Activated naive CD4-positive, alpha-beta T cell treated with anti-CD3 and anti-CD28 coated beads, Interleukin-2, amount 50 U/mL, for 24 hours (primary cell): Measurements from ENCODE around the gene PDCD4.
"Not testable (repeated sequence)": the region's sequence is repeated elsewhere in the genome, so short reads cannot be mapped to it uniquely, and the experiment has no call there.

ENCODE experiments used
- H3K27ac Mint-ChIP-seq: one replicate; pipeline ENCODE4 v1.8.0; 2021; ENCODE audit warnings: mild to moderate bottlenecking, mixed read lengths
- H3K27me3 Mint-ChIP-seq: one replicate; pipeline ENCODE4 v1.8.0; 2021; ENCODE audit warnings: mixed read lengths
- H3K36me3 Mint-ChIP-seq: one replicate; pipeline ENCODE4 v1.8.0; 2021; ENCODE audit warnings: mixed read lengths
- H3K4me1 Mint-ChIP-seq: one replicate; pipeline ENCODE4 v1.8.0; 2021; ENCODE audit warnings: mixed read lengths
- H3K4me3 Mint-ChIP-seq: one replicate; pipeline ENCODE4 v1.8.0; 2021; ENCODE audit warnings: mild to moderate bottlenecking, mixed read lengths
- H3K9me3 Mint-ChIP-seq: one replicate; pipeline ENCODE4 v1.8.0; 2021; ENCODE audit warnings: mixed read lengths

PDCD4 gene

GRCh38 chr10:110915035-110915434, 43.3 kb downstream of the PDCD4 start:
- Mint-ChIP-seq H3K4me1 (peaks cover 52% of the 10 kb centered on the region), H3K36me3 (peaks cover 2% of the 10 kb centered on the region), H3K4me3 (no peak overlapping the region), H3K27me3 (no peaks in the 10 kb centered on the region), H3K27ac (peak overlapping the region; percentile 43), H3K9me3 (no peaks in the 10 kb centered on the region)

DNA sequence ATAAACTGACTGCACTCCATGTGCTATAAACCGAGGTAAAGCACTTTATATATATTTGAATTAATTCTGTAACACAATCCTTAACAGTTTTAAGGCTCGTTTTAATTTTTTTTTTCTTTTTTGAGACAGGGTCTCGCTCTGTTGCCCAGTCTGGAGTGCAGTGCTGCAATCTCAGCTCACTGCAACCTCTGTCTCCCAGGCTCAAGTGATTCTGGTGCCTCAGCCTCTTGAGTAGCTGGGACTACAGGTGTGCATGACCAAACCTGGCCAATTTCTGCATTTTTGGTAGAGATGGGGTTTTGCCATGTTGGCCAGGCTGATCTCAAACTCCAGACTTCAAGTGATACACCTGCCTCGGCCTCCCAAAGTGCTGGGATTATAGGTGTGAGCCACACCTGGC, 43.9 kb downstream of the PDCD4 start:
- H3K9me3 Mint-ChIP-seq, H3K4me3 Mint-ChIP-seq, H3K36me3 Mint-ChIP-seq, H3K27me3 Mint-ChIP-seq: not testable (repeated sequence)
- H3K27ac Mint-ChIP-seq = peak overlapping the region; percentile 43
- peaks cover 51% of the 10 kb centered on the region for H3K4me1 Mint-ChIP-seq

DNA sequence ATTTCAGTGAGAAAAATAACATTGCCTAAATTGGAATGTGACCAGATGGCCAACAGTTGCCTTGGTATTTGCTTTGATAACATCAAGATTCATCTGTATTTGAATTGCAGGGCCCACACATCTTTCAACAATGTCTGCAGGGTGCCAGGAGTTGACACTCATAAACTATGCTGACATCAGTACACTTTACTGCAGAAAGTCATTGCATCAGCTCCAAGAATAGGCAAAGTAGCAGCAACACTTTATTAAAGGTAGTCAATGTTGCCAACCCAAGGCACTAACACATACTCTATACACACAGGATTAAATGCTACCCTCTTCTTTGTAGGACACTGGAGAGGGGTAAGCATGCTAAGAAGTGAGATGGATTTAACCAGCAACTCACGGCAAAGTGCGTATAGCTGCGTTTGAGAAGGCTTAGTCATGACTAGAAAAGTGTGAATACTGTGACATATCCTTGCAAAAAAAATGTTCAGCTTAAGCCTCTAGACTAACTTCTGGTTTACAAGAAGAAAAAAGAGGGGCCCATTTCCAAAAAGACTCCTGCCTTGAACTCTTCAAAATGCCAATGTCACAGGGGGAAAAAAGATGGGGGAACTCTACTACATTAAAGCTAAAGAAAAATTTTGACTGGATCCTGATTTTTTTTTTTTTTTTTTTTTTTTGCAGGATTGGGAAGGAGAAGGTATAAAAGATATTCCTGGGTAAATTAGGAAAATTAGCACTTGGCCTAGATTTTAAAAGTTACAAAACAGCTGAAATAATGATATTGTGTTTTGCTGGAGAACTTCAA, 45.0 kb downstream of the PDCD4 start:
- H3K4me3 Mint-ChIP-seq = peak overlapping the region; percentile 94
- H3K4me1 Mint-ChIP-seq = peaks cover 57% of the 10 kb centered on the region
- no peaks in the 10 kb centered on the region for H3K9me3 Mint-ChIP-seq
- no peaks in the 10 kb centered on the region for H3K27me3 Mint-ChIP-seq
- H3K27ac Mint-ChIP-seq = no peak overlapping the region
- H3K36me3 Mint-ChIP-seq = no peaks in the 10 kb centered on the region

DNA sequence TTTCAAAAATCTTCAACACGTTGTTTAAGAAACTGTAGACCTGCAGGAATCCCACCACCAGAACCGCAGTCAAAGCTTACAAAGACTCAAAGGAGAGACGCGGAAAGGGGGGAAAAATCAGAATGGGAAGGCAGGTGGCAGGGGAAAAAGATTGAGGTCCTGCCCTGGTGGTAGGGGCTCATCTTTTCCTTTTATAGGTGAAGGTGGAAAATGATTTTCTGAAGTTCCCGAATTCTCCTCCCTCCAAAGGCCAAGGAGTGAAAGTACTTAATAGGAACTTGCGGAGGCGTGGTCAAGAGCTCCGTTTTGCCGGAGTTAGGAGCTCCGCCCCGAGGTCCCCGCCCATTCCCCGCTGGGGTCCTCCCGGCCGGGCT, 46.5 kb downstream of the PDCD4 start:
- Mint-ChIP-seq H3K4me3 (peak overlapping the region; percentile 94), H3K27ac (peak overlapping the region; percentile 92), H3K9me3 (no peaks in the 10 kb centered on the region), H3K4me1 (peaks cover 61% of the 10 kb centered on the region), H3K36me3 (no peaks in the 10 kb centered on the region), H3K27me3 (no peaks in the 10 kb centered on the region)

DNA sequence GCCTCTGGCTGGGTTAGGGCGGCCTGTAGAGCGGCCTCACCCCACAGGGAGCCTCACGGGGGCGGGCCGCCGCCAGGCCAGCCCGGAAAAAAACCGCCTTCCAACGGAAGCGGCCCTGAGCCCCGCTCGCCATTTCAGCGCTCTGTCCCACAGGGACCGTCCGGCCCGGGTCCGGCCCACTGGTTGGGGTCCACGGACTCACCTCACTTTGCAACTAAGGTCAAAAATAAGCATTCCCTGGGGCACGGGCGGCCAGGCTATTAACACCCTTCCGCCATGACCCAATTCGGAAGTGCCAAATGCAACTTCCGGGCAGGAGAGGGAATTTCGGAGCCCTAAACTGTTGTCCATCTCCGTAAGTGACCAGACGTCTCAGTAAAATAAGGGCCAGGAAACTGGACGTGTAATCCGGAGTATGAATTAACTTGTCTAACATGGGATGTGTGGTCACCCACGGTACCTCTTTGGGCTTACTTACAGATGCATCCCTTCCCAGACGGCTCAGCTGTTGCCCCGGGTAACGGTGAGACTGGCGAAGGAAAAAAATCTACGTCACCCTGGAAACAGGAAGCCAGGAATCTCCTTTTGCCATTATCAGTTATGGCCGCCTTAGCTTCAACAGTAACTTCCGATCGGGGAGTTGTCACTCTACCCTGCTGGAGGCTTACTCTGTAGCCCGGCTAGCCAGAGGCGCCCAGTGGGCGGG, 47.1 kb downstream of the PDCD4 start, which contains the start of gene BBIP1:
Gene BBIP1, minus strand, starts transcription at position 538 of the 706 bp plus-strand sequence. CDS start 1,023 bp downstream, outside the sequence.
- H3K4me1 Mint-ChIP-seq = peaks cover 67% of the 10 kb centered on the region
- no peaks in the 10 kb centered on the region for H3K9me3 Mint-ChIP-seq
- H3K27ac Mint-ChIP-seq = peak within 1 kb of the TSS; percentile 98
- no peaks in the 10 kb centered on the region for H3K36me3 Mint-ChIP-seq
- H3K4me3 Mint-ChIP-seq = peak within 1 kb of the TSS; percentile 99
- H3K27me3 Mint-ChIP-seq = no peaks in the 10 kb centered on the region

- Mint-ChIP-seq H3K36me3 (no peaks in the 10 kb centered on the region), H3K4me1 (peaks cover 67% of the 10 kb centered on the region), H3K27me3 (no peaks in the 10 kb centered on the region), H3K4me3 (peak within 1 kb of the TSS; percentile 99), H3K27ac (peak within 1 kb of the TSS; percentile 98), H3K9me3 (no peaks in the 10 kb centered on the region)
Measured at GRCh38 chr10:110919349-110919931, 47.7 kb downstream of the PDCD4 start, which contains the start of gene SHOC2. Gene SHOC2 (plus strand): TSS chr10:110919604. CDS start chr10:110964359, 44,755 bp downstream.

DNA sequence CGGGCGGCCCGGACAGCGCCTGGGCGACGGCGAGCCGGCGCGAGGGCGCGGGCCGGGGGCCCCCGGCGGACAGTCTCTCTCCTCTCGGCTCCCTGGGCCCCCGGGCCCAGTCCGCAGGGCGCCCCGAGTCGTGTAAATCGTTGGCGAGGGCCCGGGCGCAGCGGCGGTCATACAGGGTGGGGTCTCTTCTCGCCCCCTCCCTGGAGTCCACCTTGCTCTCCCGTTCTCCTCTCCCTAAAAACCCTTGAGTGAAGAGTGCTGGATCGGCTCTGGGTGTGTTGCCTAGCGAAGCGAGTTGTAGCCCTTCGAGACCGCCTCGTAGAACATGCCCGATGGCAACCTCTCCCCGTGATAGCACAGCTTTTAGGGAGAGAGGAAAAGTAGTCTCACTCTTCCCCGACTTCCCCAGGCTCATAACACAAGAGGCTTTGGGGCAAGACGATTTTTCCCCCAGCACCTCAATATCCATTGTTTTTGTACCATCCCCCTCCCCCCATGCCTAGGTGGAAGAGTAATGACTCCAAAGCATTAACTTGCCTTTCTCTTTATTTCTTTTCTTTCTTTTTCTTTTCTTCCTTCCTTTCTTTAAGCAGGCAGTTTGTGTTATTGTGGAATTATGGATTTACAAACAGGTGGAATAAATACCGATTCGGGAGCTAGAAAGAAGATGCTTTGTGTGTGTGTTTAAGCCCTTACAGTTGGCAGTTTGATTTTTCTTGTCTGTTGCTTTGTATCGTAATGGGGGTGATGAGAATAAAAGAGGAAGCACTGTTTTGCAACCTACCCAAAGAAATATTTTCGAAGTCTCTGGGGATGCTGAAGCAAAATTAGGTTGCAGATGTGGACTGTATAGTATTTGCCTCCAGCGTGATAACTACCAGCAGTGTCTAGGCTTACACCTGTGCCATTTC, 48.5 kb downstream of the PDCD4 start:
- H3K36me3 Mint-ChIP-seq = no peaks in the 10 kb centered on the region
- peak overlapping the region; percentile 99 for H3K4me3 Mint-ChIP-seq
- H3K4me1 Mint-ChIP-seq = peaks cover 66% of the 10 kb centered on the region
- H3K9me3 Mint-ChIP-seq = no peaks in the 10 kb centered on the region
- H3K27me3 Mint-ChIP-seq = no peaks in the 10 kb centered on the region
- peak overlapping the region; percentile 93 for H3K27ac Mint-ChIP-seq

DNA sequence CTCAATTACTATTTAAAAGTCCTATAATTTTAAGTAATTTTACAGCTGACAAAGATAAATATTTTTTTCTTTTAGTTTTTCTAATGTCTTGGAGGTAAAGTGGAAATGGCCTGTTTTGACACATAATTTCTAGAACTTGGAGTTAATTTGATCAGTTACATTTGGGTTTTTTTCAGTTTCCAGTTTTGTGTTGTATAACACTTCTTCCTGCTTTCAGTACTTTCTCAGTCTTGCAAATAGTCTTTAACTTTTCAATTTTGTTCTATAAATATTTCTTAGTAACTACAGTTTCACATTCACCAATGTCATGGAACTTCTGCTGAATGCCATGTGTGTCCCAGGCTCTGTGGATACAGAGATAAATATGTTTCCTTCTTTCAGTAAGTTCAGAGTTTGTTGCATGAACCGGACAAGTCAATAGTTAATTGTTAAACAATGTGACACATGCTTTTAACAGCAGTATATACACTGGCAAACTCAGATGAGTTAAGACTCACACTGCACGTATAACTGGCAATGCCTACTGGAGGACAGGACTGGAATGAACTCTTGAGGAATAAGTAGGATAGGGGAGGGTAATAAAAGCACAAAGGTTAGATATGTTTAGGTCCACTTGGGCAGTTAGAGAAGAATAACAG, 52.2 kb downstream of the PDCD4 start:
- H3K27ac Mint-ChIP-seq = peak overlapping the region; percentile 4
- H3K4me1 Mint-ChIP-seq = peaks cover 65% of the 10 kb centered on the region
- H3K9me3 Mint-ChIP-seq = no peaks in the 10 kb centered on the region
- H3K4me3 Mint-ChIP-seq = peak overlapping the region; percentile 41
- H3K36me3 Mint-ChIP-seq = no peaks in the 10 kb centered on the region
- no peaks in the 10 kb centered on the region for H3K27me3 Mint-ChIP-seq

- no peak overlapping the region for H3K4me3 Mint-ChIP-seq
Measured at GRCh38 chr10:110927461-110927860, 55.7 kb downstream of the PDCD4 start.

DNA sequence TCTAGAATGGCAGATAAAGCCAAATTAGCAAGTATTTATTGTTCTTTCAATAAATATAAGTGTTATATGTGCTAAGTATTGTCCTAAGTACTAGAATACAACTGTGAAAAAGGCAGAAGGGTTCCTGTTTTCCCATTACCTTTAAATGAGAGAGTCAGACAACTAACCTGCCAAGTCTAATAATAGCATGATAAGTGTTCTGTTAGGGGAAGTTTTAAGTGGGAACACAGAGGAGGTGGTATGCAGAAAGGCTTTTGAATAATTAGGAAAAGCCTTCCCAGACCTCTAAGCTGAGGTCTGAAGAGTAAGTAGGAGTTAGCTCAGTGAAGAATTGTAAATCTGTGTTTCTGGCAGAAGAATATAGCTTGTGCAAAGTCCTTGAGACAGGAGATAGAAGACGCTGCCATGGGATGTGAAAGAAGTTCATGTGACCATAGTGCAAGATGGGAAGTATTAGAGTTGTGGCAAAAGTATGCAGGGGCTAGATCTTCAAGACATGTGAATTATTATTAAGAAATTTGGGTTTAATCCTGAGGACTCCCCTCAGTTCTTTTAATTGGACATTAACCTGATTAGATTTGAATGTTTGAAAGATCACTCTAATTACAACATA, 60.1 kb downstream of the PDCD4 start:
- H3K9me3 Mint-ChIP-seq = no peaks in the 10 kb centered on the region
- H3K27ac Mint-ChIP-seq = no peak overlapping the region
- H3K4me3 Mint-ChIP-seq = no peak overlapping the region
- H3K4me1 Mint-ChIP-seq = peaks cover 24% of the 10 kb centered on the region
- peaks cover 6% of the 10 kb centered on the region for H3K36me3 Mint-ChIP-seq
- H3K27me3 Mint-ChIP-seq = no peaks in the 10 kb centered on the region

More at GRCh38 chr10:110927461-110927860, 55.7 kb downstream of the PDCD4 start:
- Mint-ChIP-seq H3K9me3 (no peaks in the 10 kb centered on the region), H3K27ac (no peak overlapping the region), H3K4me1 (peaks cover 44% of the 10 kb centered on the region), H3K36me3 (no peaks in the 10 kb centered on the region), H3K27me3 (no peaks in the 10 kb centered on the region)

DNA sequence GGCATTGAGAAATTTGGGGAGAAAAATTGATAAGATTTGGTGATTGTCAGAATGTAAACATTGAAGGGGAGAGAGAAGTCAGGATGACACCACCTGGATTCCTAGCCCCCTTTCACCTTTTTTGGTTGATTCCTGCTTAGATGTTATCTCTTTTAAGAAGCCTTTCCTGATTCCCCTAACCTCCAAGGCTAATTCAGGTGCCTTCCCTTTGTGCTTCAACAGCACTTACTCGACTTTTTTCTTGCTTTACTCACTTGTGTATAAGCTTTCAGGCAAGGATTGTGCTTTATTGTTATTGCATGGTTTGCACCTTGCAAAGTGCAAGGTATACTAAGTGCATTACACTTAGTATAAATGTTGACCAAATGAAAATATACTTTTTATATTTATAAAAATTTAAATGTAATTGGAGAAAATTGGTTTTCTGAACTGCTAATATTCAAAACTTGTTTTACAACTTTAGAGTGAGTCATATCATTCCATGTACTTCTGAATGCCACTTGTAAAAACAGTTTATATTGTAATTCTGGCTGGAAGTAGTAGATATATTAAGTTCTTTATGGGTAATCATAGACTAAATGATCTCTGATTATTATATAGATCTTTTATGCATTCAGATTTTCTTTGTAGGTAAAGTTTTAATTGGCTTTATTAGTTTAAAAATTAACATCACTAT, 60.9 kb downstream of the PDCD4 start:
- no peak overlapping the region for H3K4me3 Mint-ChIP-seq
- H3K36me3 Mint-ChIP-seq = peaks cover 8% of the 10 kb centered on the region
- no peaks in the 10 kb centered on the region for H3K9me3 Mint-ChIP-seq
- peaks cover 23% of the 10 kb centered on the region for H3K4me1 Mint-ChIP-seq
- H3K27ac Mint-ChIP-seq = no peak overlapping the region
- H3K27me3 Mint-ChIP-seq = no peaks in the 10 kb centered on the region

GRCh38 chr10:110936757-110937156, 65.0 kb downstream of the PDCD4 start:
- H3K9me3 Mint-ChIP-seq = peaks cover 5% of the 10 kb centered on the region
- no peak overlapping the region for H3K27ac Mint-ChIP-seq
- H3K36me3 Mint-ChIP-seq = peaks cover 22% of the 10 kb centered on the region
- H3K4me1 Mint-ChIP-seq = peaks cover 38% of the 10 kb centered on the region
- H3K27me3 Mint-ChIP-seq = no peaks in the 10 kb centered on the region
- H3K4me3 Mint-ChIP-seq = no peak overlapping the region

DNA sequence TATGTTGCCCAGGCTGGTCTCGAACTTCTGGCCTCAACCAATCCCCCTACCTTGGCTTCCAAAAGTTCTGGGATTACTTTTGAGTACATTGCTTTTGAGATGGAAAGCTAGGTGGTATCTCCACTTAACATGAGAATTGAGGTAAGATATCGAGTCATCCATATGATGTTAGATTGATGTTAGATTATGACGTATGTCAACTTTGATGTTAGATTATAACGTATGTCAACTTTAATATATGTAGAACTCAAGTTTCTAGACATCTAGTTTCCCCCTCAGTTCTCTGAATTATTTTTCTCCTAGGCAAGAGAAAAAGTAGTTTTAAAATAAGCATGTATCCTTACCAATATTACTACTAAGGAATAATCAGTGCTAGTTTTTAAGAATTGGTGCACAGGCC, 67.7 kb downstream of the PDCD4 start:
- H3K4me3 Mint-ChIP-seq = no peak overlapping the region
- peaks cover 15% of the 10 kb centered on the region for H3K9me3 Mint-ChIP-seq
- no peak overlapping the region for H3K27ac Mint-ChIP-seq
- H3K36me3 Mint-ChIP-seq = peaks cover 40% of the 10 kb centered on the region
- peaks cover 57% of the 10 kb centered on the region for H3K4me1 Mint-ChIP-seq
- no peaks in the 10 kb centered on the region for H3K27me3 Mint-ChIP-seq
